ENCODE data around the gene PROB1. TPM values are rescaled to one million over a fixed set of nuclear protein-coding genes. Genes with fewer than 3 reads are reported as not detected.
"Not testable (repeated sequence)": the region's sequence is repeated elsewhere in the genome, so short reads cannot be mapped to it uniquely, and the experiment has no call there.

Gene PROB1
- 1 to 10 TPM; 5.5 TPM for total RNA-seq

GRCh38 chr5:139394654-139395566 lies at the start of gene PROB1:
Gene PROB1 (minus strand): TSS chr5:139395104. CDS start chr5:139395081, 23 bp downstream.
- no peak for DNase-seq
- H3K36me3 Mint-ChIP-seq (ENCODE audit: low read depth): peaks cover 31% of the 10 kb centered on the region
- ChIA-PET CTCF (interaction anchor here (0.6 to 5.2 kb wide), 4 partner anchors 8 to 144 kb away, joined by 3 to 26 read pairs (median 10); partner anchors contain the start of gene SPATA24), POLR2A (interaction anchor here (0.8 to 10.9 kb wide), 6 partner anchors 9 to 168 kb away, joined by 3 to 122 read pairs (median 10); partner anchors contain the start of genes PAIP2, SPATA24 and STING1)
- peak within 1 kb of the TSS; percentile 99 for H3K4me3 Mint-ChIP-seq
- H3K27me3 Mint-ChIP-seq: no peaks in the 10 kb centered on the region
- peak within 1 kb of the TSS; percentile 90 for H3K27ac Mint-ChIP-seq
- no peaks in the 10 kb centered on the region for H3K9me3 Mint-ChIP-seq
- peaks cover 59% of the 10 kb centered on the region for H3K4me1 Mint-ChIP-seq

GRCh38 chr5:139443831-139444453 lies 49.0 kb upstream of the PROB1 start:
- H3K4me3 Mint-ChIP-seq: no peak overlapping the region
- peaks cover 86% of the 10 kb centered on the region for H3K4me1 Mint-ChIP-seq

GRCh38 chr5:139440416-139440815 lies 45.5 kb upstream of the PROB1 start:
- H3K27ac Mint-ChIP-seq; CTCF ChIA-PET; DNase-seq; H3K9me3 Mint-ChIP-seq; H3K27me3 Mint-ChIP-seq; H3K36me3 Mint-ChIP-seq (ENCODE audit: low read depth); H3K4me3 Mint-ChIP-seq: not testable (repeated sequence)
- POLR2A ChIA-PET: interaction anchor here (1.7 to 4.7 kb wide), 4 partner anchors 16 to 71 kb away, joined by 5 to 55 read pairs (median 31); partner anchors contain the start of genes SMIM33 and STING1
- peaks cover 76% of the 10 kb centered on the region for H3K4me1 Mint-ChIP-seq

More at GRCh38 chr5:139443831-139444453, 49.0 kb upstream of the PROB1 start:
- Mint-ChIP-seq H3K9me3 (no peaks in the 10 kb centered on the region), H3K27ac (peak overlapping the region; percentile 86), H3K36me3 (ENCODE audit: low read depth) (peaks cover 6% of the 10 kb centered on the region), H3K27me3 (no peaks in the 10 kb centered on the region)
- POLR2A ChIA-PET: interaction anchor here (0.5 to 4.1 kb wide), 10 partner anchors 10 to 149 kb away, joined by 3 to 24 read pairs (median 4); partner anchors contain the start of genes MZB1, SMIM33 and STING1
- CTCF ChIA-PET: interaction anchor here (0.6 kb wide), 1 partner anchor 31 kb away, joined by 3 read pairs; no protein-coding TSS in a partner anchor
- DNase-seq: no peak

- Mint-ChIP-seq H3K36me3 (ENCODE audit: low read depth) (peaks cover 16% of the 10 kb centered on the region), H3K27me3 (no peaks in the 10 kb centered on the region), H3K9me3 (no peaks in the 10 kb centered on the region), H3K4me3 (peak within 1 kb of the TSS; percentile 92), H3K27ac (peak within 1 kb of the TSS; percentile 98), H3K4me1 (peaks cover 70% of the 10 kb centered on the region)
- peak; percentile 92 for DNase-seq
- ChIA-PET POLR2A (interaction anchor here (0.6 to 4.7 kb wide), 20 partner anchors 9 to 123 kb away, joined by 3 to 73 read pairs (median 5); partner anchors contain the start of genes MZB1, SMIM33, SPATA24 and STING1), CTCF (interaction anchor here (0.9 to 5.1 kb wide), 11 partner anchors 9 to 194 kb away, joined by 3 to 45 read pairs (median 4); partner anchors contain the start of genes STING1 and UBE2D2)
These were observed 44.4 kb upstream of the PROB1 start, which contains the start of gene DNAJC18 for GRCh38 chr5:139439013-139439903. Gene DNAJC18 (minus strand): TSS chr5:139439525. CDS start chr5:139439445, 80 bp downstream.

GRCh38 chr5:139438707-139439012 lies 43.8 kb upstream of the PROB1 start:
- Mint-ChIP-seq H3K4me3 (peak overlapping the region; percentile 92), H3K36me3 (ENCODE audit: low read depth) (peaks cover 16% of the 10 kb centered on the region), H3K4me1 (peaks cover 64% of the 10 kb centered on the region), H3K27me3 (no peaks in the 10 kb centered on the region), H3K9me3 (no peaks in the 10 kb centered on the region), H3K27ac (peak overlapping the region; percentile 98)
- ChIA-PET POLR2A (interaction anchor here (0.9 to 4.7 kb wide), 18 partner anchors 9 to 124 kb away, joined by 3 to 73 read pairs (median 6); partner anchors contain the start of genes MZB1, SMIM33, SPATA24 and STING1), CTCF (interaction anchor here (0.9 to 5.1 kb wide), 10 partner anchors 9 to 195 kb away, joined by 3 to 45 read pairs (median 5); partner anchors contain the start of genes SMIM33, STING1 and UBE2D2)
- DNase-seq: no peak

- peaks cover 21% of the 10 kb centered on the region for H3K36me3 Mint-ChIP-seq (ENCODE audit: low read depth)
- no peaks in the 10 kb centered on the region for H3K27me3 Mint-ChIP-seq
- ChIA-PET POLR2A (interaction anchor here (0.7 to 4.7 kb wide), 4 partner anchors 42 to 311 kb away, joined by 3 to 55 read pairs (median 4); partner anchors contain the start of gene STING1), CTCF (interaction anchor here (0.5 to 5.1 kb wide), 5 partner anchors 11 to 195 kb away, joined by 3 to 45 read pairs (median 11); no protein-coding TSS in a partner anchor)
- no peak overlapping the region for H3K27ac Mint-ChIP-seq
- no peak overlapping the region for H3K4me3 Mint-ChIP-seq
- H3K9me3 Mint-ChIP-seq: no peaks in the 10 kb centered on the region
- DNase-seq: no peak
- H3K4me1 Mint-ChIP-seq: peaks cover 41% of the 10 kb centered on the region
These were observed 40.8 kb upstream of the PROB1 start for GRCh38 chr5:139435676-139436075.

GRCh38 chr5:139431706-139432105 lies 36.8 kb upstream of the PROB1 start:
- CTCF ChIA-PET: interaction anchor here (1.0 to 1.8 kb wide), 2 partner anchors 9 to 80 kb away, joined by 4 to 5 read pairs; no protein-coding TSS in a partner anchor
- POLR2A ChIA-PET: interaction anchor here (1.4 kb wide), 1 partner anchor 10 kb away, joined by 3 read pairs; no protein-coding TSS in a partner anchor
- Mint-ChIP-seq H3K4me3 (no peak overlapping the region), H3K27ac (no peak overlapping the region), H3K4me1 (peaks cover 16% of the 10 kb centered on the region), H3K36me3 (ENCODE audit: low read depth) (peaks cover 20% of the 10 kb centered on the region), H3K9me3 (no peaks in the 10 kb centered on the region), H3K27me3 (no peaks in the 10 kb centered on the region)
- DNase-seq: no peak

GRCh38 chr5:139430015-139430414 lies 35.1 kb upstream of the PROB1 start:
- ChIA-PET POLR2A (interaction anchor here (0.9 to 1.2 kb wide), 3 partner anchors 9 to 131 kb away, joined by 3 to 6 read pairs (median 3); partner anchors contain the start of gene UBE2D2), CTCF (interaction anchor here (1.2 to 2.0 kb wide), 6 partner anchors 10 to 88 kb away, joined by 3 to 5 read pairs (median 4); no protein-coding TSS in a partner anchor)
- H3K36me3 Mint-ChIP-seq (ENCODE audit: low read depth): peaks cover 18% of the 10 kb centered on the region
- no peaks in the 10 kb centered on the region for H3K27me3 Mint-ChIP-seq
- H3K4me3 Mint-ChIP-seq: no peak overlapping the region
- DNase-seq: no peak
- H3K9me3 Mint-ChIP-seq: no peaks in the 10 kb centered on the region
- no peak overlapping the region for H3K27ac Mint-ChIP-seq
- peaks cover 12% of the 10 kb centered on the region for H3K4me1 Mint-ChIP-seq

GRCh38 chr5:139426203-139426885 lies 31.4 kb upstream of the PROB1 start:
- Mint-ChIP-seq H3K27me3 (no peaks in the 10 kb centered on the region), H3K4me3 (no peak overlapping the region), H3K27ac (no peak overlapping the region), H3K9me3 (no peaks in the 10 kb centered on the region), H3K36me3 (ENCODE audit: low read depth) (peaks cover 28% of the 10 kb centered on the region), H3K4me1 (peaks cover 25% of the 10 kb centered on the region)
- CTCF ChIA-PET: interaction anchor here (2.6 to 9.4 kb wide), 2 partner anchors 11 to 87 kb away, joined by 11 to 329 read pairs; no protein-coding TSS in a partner anchor
- POLR2A ChIA-PET: interaction anchor here (1.1 to 1.5 kb wide), 2 partner anchors 56 to 91 kb away, joined by 3 to 5 read pairs; partner anchors contain the start of gene STING1
- DNase-seq: no peak

- H3K9me3 Mint-ChIP-seq: no peaks in the 10 kb centered on the region
- DNase-seq: no peak
- H3K36me3 Mint-ChIP-seq (ENCODE audit: low read depth): peaks cover 24% of the 10 kb centered on the region
- ChIA-PET POLR2A (interaction anchor here (1.1 to 4.2 kb wide), 3 partner anchors 57 to 92 kb away, joined by 3 to 43 read pairs (median 5); partner anchors contain the start of gene STING1), CTCF (interaction anchor here (0.6 to 9.4 kb wide), 5 partner anchors 8 to 170 kb away, joined by 3 to 329 read pairs (median 4); partner anchors contain the start of gene DNAJC18)
- H3K27ac Mint-ChIP-seq: no peak overlapping the region
- peaks cover 28% of the 10 kb centered on the region for H3K4me1 Mint-ChIP-seq
- H3K27me3 Mint-ChIP-seq: no peaks in the 10 kb centered on the region
- no peak overlapping the region for H3K4me3 Mint-ChIP-seq
These were observed 30.6 kb upstream of the PROB1 start for GRCh38 chr5:139425497-139425896.
